GM21619 (cell line): ENCODE data around the gene XAF1.
"Not testable (repeated sequence)": the region's sequence is repeated elsewhere in the genome, so short reads cannot be mapped to it uniquely, and the experiment has no call there.

ENCODE experiments used
- ATAC-seq: cut with Tn5 transposase; IDR thresholded peaks from one replicate; pipeline ENCODE4 v1.9.1; 2021; ENCODE audit not compliant: unreplicated experiment

The XAF1 gene

DNA sequence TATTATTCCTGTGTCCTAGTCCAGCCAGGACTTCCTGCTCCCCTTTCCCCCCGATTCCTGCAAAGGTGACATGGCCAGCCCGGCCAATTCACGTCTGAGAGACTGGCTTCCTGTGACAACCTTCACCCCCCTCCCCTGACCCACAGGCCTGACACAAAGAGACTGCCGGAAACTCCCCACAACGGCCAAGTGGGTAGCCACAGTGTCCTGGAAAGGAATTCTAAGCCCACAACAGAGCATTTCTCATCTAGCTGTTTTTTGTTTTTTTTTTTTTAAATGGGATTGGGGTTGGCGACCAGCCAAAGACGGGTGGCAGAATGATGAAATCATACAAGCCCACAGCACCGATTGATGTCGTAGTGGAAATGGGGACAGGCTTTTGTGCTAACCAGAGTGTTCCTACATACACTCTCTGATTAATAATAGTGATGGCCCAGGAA is 2.8 kb upstream of the XAF1 start:
- ATAC-seq, result no peak

DNA sequence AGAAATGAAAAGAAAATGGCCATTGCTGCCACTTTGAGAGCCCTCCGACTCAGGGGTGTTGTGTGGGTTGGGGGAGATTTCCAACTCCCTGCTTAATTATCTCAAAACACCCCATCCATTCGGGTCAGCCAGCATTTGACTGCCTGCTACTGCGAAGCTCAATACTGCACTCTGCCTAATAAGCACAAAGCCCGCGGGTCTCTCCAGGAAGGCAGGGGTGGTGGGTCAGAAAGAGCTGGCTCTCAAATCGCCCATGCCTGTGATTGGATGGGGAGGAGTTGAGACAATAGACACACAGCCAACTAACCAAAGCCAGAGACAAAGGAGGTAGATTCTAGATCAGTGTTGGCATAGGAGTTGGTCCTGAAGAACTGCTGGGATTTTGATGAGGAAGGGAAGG is 2.3 kb upstream of the XAF1 start:
- no peak for ATAC-seq

DNA sequence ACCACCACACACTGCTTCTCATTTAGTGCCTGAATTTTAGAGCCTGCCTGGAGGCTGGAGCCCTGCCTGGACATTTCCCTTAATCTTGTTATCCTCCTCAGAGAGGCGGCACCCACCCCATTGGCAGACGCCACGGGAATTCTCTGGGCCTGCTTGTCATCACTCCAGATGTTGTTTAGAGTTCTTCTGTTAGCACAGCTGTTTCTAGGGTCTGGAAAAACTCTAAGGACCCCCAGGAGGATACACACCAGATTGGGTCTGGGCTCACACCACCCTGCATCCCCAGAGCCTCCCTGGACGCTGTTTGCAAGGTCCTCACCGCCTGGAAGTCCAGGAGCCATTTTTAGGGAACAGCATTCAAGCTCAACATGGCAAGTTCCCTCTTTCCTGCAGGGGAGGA is 565 bp upstream of the XAF1 start:
- ATAC-seq, result no peak

DNA sequence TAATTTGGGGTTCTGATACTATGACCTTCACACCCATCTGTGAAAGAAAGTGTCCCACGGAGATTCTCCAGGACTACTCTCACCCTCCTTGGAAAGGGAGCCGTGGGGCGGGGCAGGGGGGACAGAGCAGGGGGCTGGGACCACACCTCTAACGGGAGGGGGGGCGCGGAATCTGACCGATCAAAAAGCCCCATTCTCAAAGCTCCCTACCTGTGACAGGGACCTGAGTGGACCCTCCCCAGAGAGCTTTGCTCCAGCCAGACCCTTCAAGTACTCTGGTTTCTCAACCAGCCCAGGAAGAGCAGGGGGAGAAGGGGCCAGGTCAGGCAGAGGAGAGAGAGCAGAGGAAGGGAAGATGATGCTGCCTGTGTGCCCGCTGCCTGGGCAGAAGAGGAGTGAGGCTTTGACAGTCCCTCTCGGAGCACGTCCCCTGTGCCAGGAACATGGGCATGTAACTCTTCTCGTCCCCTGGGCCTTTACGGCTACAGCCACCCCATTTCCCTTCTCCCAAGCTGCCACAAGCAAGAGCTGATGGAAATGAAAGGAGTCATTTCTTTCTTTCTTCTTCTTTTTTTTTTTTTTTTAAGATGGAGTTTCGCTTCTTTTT is 682 bp downstream of the XAF1 start:
- ATAC-seq, result no peak

DNA sequence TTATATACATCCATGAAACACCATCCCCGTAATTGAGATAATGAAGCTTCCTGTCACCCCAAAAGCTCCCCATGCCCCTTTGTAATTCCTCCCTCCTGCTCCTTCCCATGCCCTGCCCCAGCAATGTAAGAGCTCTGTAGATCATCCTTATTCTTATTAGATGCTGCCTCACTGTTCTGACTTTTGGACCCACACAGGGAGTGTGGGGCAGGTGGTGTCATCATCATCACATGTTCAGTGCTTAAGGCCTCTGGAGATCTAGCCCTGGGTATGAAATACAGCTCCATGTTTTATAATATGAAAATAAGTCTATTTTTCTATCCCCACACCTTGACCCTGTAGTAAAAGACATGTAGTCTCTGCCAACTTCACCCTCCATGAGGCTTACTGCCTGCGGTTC is 1.9 kb downstream of the XAF1 start:
- ATAC-seq, result no peak

DNA sequence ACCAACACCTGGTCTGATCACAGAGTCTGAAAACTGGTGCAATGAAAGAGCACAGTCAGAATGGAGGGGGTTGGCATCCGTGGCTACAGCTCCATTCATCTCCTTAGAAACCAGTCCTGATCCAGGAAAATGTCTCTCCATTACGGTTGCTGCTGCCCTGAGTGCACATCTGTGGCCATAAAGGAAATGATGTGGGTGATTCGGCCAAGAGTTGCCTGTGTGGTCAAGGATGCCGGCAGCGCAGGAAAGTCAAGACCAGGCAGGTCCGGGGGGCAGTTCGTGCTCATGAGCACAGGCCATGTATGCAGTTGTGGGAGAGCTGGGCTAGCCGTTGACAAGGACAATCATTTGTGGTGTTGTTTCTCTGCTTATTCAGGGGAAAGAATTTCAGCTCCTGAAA is 5.9 kb downstream of the XAF1 start:
- no peak for ATAC-seq

DNA sequence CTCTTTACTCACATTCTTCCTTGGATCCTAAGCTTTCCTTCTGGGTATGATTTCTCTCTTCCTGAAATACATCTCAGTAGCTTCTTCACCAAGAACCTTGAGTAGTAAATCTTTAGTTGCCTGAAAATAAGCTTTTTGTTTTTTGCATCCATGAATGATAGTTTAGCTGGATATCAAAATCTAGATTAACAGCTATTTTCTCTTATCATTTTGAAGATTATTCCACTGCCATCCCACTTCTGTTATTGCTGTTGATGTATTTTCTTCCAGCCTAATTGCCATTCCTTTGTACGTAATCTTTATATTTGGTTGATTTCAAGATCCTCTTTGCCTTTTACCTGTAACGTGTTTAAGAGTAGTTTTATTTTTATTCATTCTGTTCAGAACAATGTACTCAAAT is 12.6 kb downstream of the XAF1 start:
- ATAC-seq, result no peak

DNA sequence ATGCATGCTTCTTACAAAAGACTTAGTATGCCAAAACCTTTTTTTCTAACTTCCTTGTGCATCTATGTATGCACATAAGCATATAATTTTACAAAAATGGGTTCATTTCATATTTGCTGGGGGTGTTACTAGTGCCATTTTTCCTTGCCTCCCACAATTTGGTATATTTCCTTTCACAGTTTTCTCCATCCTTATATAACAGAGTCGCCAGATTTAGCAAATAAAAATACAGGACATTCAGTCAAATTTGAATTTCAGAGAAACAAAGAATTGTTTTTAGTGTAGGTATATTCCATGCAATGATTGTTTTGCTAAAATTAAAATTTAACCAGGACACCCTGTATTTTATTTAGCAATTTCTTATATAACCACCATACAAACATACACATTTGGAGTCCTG is 16.2 kb downstream of the XAF1 start:
- no peak for ATAC-seq

DNA sequence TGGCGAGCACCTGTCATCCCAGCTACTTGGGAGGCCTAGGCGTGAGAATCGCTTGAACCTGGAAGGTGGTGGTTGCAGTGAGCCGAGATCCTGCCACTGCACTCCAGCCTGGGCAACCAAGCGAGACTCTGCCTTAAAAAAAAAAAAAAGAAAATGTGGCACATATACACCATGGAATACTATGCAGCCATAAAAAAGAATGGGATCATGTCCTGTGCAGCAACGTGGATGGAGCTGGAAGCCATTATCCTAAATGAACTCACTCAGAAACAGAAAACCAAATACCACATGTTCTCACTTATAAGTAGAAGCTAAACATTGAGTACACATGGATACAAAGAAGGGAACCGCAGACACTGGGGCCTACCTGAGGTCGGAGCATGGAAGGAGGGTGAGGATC is 19.1 kb downstream of the XAF1 start:
- not testable (repeated sequence) for ATAC-seq

DNA sequence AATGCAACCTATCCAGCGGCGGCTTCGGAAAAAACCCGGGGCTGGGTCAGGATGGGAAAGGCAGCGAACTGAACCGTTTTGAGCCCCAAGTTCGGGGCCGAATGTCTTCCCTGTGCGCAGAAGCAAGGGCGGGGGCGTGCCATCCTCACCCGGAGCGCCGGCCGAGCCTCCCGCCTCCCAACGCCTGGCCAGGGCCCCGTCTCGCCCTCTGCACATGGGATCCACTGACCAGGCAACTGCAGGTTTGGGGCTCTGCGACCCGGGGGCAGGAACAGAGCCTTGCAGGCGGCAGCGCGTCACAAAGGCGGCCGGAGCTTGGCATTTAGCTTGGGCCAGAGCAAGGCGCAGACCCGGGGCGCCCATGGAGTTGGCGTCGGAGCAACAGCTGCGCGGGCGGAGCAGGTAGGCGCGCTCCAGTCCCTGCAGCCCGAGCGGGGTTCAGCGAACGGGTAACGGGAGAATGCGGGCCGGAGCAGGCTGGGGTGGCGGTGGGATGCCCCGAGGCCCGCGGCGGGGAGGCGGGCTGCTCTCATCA is 20.1 kb downstream of the XAF1 start, which contains the start of gene FBXO39:
Gene FBXO39, plus strand, starts transcription at position 345 of the 535 bp plus-strand sequence. CDS start 3,654 bp downstream, outside the sequence.
- ATAC-seq, result no peak

DNA sequence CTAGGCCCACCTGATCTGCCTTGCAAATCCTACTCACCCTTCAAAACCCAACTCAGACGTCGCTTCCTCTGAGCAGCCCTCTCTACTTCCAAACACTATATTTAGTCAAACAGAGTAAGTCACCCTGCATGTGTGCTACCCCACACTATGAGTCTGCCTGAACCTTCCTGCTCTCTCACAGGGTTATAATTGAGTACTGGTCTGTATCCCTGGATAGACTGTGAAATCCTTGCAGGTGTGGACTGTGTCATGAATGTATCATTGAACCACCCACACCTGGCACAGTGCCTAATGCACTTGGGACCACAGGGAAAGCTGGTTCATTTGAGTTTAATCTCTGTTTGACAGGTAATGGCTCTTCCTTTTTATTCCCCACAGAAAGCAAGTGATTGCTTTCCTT is 23.6 kb downstream of the XAF1 start:
- ATAC-seq, result no peak

DNA sequence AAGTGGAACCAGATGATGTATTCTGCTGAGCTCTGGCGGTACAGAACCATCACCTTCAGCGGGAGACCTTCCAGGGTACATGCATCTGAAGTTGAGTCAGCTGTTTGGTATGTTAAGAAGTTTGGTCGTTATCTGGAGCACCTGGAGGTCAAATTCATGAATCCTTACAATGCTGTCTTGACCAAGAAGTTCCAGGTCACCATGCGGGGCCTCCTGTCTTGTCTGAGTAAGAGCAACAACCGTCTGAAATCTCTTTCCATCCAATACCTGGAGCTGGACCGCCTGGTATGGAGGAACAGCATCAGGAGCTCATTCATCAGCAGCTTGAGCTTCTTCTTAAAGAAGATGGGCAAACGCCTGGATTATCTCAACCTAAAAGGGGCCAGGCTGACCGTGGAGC is 24.2 kb downstream of the XAF1 start:
- ATAC-seq, result no peak

DNA sequence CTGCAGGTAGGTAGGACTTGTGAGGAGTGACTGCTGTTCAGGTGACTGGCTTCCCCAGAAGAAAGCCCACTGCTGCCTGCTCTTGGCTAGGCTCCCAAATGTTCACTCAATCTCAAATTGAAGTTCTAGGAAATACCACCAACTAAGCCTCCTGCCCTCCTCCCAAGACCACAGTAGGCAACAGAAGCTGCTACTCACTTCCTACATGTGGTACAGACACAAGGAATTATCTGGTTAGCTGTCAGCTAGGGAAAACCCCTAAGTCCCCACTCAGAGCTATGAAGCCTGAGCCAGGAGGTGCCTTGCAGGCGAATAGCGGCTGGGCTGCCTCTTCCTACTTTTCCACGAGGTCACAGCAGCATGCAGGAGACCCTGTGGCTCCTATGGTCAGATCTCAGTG is 25.0 kb downstream of the XAF1 start:
- ATAC-seq, result no peak

DNA sequence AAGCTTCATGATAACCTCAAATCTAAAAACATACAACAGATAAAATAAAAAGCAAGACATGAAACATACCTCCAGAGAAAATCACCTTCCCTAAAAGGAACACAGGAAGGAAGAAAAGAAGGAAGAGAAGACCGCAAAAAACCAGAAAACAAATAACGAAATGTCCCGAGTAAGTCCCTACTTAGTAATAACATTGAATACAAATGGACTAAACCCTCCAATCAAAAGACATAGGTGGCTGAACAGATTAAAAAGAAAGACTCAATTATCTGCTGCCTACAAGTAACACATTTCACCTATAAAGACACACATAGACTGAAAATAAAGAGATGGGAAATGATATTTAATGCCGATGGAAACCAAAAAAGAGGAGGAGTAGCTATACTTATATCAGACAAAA is 26.4 kb downstream of the XAF1 start:
- ATAC-seq, result no peak

DNA sequence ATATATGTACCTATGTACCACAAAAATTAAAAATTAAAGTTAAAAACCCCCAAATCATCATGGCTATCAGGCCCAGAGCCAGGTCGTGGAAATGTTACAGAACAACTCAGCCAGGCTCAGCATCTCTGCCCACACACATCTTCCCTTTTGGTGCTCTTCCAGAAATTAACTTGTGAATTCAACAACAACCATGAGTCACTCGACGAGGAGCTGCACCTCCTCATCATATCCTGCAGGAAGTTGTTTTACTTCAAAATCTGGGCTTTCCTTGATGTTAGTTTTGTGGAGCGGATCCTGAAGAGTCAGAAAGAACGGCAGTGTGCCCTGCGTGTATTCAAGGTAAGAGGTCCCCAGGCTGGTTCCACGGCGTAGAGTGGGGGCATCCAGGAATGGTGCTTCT is 30.8 kb downstream of the XAF1 start:
- no peak for ATAC-seq

DNA sequence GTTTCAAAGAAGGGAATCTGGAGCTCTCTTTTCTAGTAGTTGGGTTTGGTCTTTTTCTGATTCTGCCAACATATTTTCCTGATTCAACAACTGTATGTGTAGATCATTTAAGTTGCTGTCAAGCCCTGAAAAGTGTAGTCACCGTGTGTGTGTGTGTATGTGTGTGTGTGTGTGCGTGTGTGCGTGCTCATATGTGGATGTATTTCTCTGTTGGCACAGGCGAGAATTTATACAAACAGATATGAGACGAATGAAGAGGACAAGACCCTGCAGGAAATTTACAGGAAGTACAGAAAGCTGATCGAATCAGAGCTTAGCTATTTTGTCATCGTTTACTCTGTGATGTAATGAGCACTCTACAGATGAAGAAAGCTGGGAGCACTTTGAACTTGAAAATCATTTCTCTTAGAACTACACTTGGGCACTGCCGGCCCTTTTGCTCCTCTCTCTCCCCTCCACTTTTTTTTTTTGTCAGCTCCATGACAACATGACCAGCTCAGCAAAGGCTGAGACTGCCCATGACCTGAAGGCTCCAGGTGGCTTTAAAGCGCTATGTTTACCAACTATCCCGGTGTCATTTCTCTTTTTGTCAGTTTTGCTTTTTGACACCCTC is 31.3 kb downstream of the XAF1 start:
- no peak for ATAC-seq

DNA sequence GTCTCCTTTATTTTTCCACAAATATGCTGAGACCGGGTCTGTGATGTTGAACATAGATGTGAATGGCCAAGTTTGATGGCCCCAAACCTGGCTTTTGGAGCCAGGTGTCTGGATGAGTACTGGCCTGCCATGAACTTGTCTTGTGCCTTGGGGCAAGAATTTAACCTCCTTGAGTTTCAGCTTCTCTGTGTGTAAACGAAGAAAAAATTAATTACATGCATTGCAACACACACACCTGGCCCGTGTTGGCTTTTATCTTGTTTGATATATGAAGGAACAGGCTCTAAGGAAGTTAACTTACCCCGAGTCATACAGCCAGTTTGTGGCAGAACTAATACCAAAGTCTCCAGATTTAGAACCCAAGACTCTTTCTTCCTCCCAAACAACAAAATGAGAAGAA is 33.3 kb downstream of the XAF1 start:
- no peak for ATAC-seq

DNA sequence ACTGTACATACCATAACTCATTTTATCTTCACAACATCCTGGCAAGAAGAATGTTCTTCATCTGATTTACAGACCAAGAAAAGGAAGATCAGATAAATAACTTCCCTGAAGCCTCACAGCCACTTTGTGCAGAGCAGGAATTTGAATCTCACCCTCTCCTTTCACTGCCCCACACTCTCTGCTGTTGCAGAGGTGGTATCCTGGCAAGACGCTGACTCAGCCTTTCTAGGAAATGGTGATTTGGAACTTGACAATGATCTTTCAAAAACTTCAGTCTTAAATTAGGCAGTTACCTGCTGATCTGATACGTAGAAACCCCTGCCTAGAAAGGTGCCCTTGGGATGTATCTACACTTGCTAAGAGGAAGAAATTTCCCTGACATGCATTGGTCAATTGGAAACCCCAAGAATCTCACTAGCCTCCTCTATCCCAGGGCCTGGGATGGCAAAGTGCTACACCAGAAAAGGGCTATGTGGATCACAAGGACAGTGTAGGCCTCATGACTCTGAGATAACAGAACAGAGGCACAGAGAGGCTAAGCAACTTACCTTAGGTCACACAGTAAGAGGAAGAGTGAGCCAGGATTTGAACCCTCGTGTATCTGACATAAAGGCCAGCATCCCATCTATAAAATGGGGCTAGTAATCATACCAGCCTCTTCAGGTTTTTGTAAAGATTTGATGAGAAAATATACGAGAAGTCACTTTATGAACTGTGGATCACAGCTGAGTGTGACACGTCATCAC is 38.1 kb downstream of the XAF1 start:
- no peak for ATAC-seq

DNA sequence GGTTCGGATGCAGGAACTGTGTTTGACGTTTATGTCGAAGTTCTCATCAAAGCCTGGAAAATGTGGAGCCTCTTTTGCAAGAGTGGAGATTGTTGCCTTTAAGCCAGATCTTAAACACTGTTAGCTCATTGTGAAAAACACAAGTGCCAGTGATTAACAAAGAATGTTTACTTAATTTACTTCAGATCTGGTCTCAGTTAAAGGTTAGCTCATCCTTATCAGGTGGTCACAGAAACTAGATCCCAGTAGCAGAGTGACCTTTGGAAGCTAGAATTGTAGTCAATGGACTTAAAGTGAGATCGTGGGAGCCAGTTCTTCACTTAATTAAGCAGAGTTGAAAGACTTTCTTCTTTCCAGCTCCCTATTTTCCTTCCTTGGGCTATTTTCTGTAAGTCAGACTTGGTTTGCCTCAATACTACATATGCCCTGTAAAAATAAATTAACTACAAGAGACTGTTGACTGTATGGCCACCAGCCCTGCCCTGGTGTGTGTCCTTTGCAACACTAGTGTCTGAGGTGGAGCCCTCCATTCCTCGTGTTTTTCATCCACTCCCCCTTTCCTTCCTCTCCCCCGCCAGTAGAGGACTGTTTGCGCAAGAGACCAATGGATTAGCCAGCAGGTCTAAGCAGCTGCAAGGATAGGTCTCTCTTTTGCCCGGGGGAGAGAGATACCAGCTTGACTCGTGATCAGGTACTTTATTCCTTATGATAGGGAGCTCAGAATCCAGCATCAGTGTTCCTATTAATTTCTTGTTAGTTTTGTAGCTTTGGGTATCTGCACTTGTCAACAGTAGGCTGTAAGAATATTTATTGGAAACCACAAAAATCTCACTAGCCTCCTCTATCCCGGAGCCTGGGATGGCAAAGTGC is 40.4 kb downstream of the XAF1 start:
- no peak for ATAC-seq

DNA sequence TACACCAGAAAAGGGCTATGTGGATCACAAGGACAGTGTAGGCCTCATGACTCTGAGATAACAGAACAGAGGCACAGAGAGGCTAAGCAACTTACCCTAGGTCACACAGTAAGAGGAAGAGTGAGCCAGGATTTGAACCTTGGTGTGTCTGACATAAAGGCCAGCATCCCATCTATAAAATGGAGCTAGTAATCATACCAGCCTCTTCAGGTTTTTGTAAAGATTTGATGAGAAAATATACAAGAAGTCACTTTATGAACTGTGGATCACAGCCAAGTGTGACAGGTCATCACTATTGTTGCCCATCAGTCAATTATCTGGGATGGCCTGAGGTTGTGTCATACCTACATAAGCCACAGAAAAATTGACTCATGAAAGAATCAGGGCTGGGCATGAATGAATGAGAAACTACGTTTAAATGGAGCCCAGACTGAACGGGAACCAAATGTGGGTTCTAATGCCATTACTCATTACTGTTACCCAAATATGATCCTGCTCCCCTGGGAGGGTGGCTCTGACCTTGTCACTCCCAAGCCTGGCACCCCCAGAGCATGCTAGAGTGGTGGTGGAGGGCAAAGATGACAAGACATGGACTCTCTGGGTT is 41.1 kb downstream of the XAF1 start:
- ATAC-seq, result no peak
